GM12878 (cell line): ENCODE measurements around the gene MCOLN1.
A peak's percentile ranks its signal among the peaks of the same experiment; 100 is the strongest.

Experiments
- BRCA1 ChIP-seq: IDR thresholded peaks from 2 replicates; pipeline ENCODE4 v1.6.1; 2011; ENCODE audit warnings: low read depth, low read length, improper control_type of control experiment
- CBX5 ChIP-seq: sonication (generic); IDR thresholded peaks from 2 replicates; pipeline ENCODE4 v1.6.1; 2016; ENCODE audit warnings: low read depth, moderate library complexity, mild to moderate bottlenecking, inconsistent platforms
- CTCF ChIP-seq, 3 experiments: IDR thresholded peaks in 2 of 3; conservative IDR thresholded peaks in 1 of 3; 2 replicates each; pipeline ENCODE4 v1.5.1; 2011; ENCODE audit warnings: low read depth in 3 of 3, low read length in 3 of 3, mild to moderate bottlenecking in 3 of 3, control low read depth in 2 of 3, moderate library complexity in 2 of 3, inconsistent platforms in 1 of 3, mixed read lengths in 1 of 3; ENCODE audit not compliant: control insufficient read depth in 2 of 3, insufficient read depth in 1 of 3; ENCODE audit errors: extremely low read depth in 1 of 3
- POLR2AphosphoS5 ChIP-seq: IDR thresholded peaks from 2 replicates; pipeline ENCODE4 v1.6.1; 2011; ENCODE audit warnings: mild to moderate bottlenecking, low read length, inconsistent platforms
- REST ChIP-seq: IDR thresholded peaks from 2 replicates; pipeline ENCODE4 v1.6.1; 2012; ENCODE audit warnings: mild to moderate bottlenecking, low read depth, low read length
- RFX5 ChIP-seq: IDR thresholded peaks from 2 replicates; pipeline ENCODE4 v1.6.1; 2011; ENCODE audit warnings: low read depth, low read length, improper control_type of control experiment
- ZBTB40 ChIP-seq: fragments of 450-650 bp; IDR thresholded peaks from 2 replicates; pipeline ENCODE4 v1.6.1; 2016; ENCODE audit warnings: mild to moderate bottlenecking, moderate library complexity, borderline replicate concordance
- ZNF592 ChIP-seq: fragments of 450-650 bp; IDR thresholded peaks from 2 replicates; pipeline ENCODE4 v1.6.1; 2017; ENCODE audit warnings: mild to moderate bottlenecking, moderate library complexity
- ZZZ3 ChIP-seq: IDR thresholded peaks from 2 replicates; pipeline ENCODE4 v1.6.1; 2011; ENCODE audit warnings: low read depth; ENCODE audit not compliant: control insufficient read depth, insufficient read length

- TF ChIP-seq CBX5 = no peak
- TF ChIP-seq CTCF (IDR thresholded peaks at IDR 0.05 in 2 of 3, conservative IDR thresholded peaks at IDR 0.05 in 1 of 3; ENCODE audit: control insufficient read depth in 2 of 3, extremely low read depth in 1 of 3, insufficient read depth in 1 of 3, low read depth in 3 of 3, low read length in 3 of 3) = no peak
- no peak for TF ChIP-seq ZBTB40
- no peak for TF ChIP-seq POLR2AphosphoS5
- peak; percentile 56; the same call in 1 of the 2 replicates for TF ChIP-seq ZNF592
- TF ChIP-seq ZZZ3 = no peak
- no peak for TF ChIP-seq BRCA1
- no peak for TF ChIP-seq REST
- TF ChIP-seq RFX5 = peak; percentile 42; the same call in 1 of the 2 replicates
Observed at GRCh38 chr19:7488736-7489353, 33.6 kb upstream of the MCOLN1 start, which contains the start of gene PEX11G.
